NT2/D1 (cell line): ENCODE data around the gene ARHGEF38.

Source experiments
- SUZ12 ChIP-seq: IDR thresholded peaks from 2 replicates; pipeline ENCODE4 v1.6.1; 2011; ENCODE audit not compliant: insufficient read length, insufficient read depth; ENCODE audit errors: extremely low read depth
- ZNF274 ChIP-seq: IDR thresholded peaks from 2 replicates; pipeline ENCODE4 v1.6.1; 2011; ENCODE audit warnings: mild to moderate bottlenecking, low read depth, low read length

DNA sequence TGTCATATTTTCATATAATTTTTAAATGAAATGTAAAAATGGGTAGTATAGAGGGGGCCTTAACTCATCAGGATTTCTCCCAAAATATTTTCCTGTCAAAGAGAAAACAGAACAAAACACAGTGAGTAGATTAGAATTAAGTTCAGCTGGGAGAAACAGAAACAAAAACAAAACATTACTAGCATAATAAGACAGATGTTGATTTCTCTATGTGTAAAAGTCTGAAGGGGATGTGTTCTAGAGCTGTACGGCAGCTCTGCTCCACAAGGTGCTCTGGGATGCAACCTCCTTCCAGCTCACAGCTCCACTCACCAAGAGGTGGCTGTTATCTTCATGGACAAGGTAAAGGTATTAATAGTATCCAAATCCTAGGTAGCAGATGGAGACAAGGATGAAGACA, 72.8 kb downstream of the ARHGEF38 start:
- TF ChIP-seq SUZ12 (no peak), ZNF274 (no peak)
